Astrocyte (in vitro differentiated cells and primary cell): ENCODE data around the gene TTLL7. TPM values are rescaled to one million over a fixed set of nuclear protein-coding genes. Genes with fewer than 3 reads are reported as not detected.

Source experiments
- DNase-seq: peaks from one replicate; pipeline ENCODE4 v3.0.0-alpha.2; 2010; ENCODE audit warnings: low read depth
- FAIRE-seq: peaks from 2 replicates; lab custom pipeline; 2011; peaks lifted over from hg19 to GRCh38; lab: Jason Lieb, UNC
- H2AFZ ChIP-seq: 2 replicates; pipeline ENCODE4 v1.6.0; 2012; ENCODE audit warnings: low read depth, low read length, inconsistent platforms
- H3K27ac ChIP-seq: 2 replicates; pipeline ENCODE4 v1.5.1; 2011; ENCODE audit warnings: low read depth, low read length, inconsistent platforms
- H3K27me3 ChIP-seq: 2 replicates; pipeline ENCODE4 v1.6.0; 2011; ENCODE audit warnings: low read length, inconsistent platforms; ENCODE audit not compliant: insufficient read depth
- H3K36me3 ChIP-seq: 2 replicates; pipeline ENCODE4 v1.5.1; 2011; ENCODE audit warnings: low read length, inconsistent platforms; ENCODE audit not compliant: insufficient read depth
- H3K4me1 ChIP-seq: 2 replicates; pipeline ENCODE4 v1.5.1; 2011; ENCODE audit warnings: low read length, inconsistent platforms; ENCODE audit not compliant: insufficient read depth
- H3K4me2 ChIP-seq: 2 replicates; pipeline ENCODE4 v1.6.0; 2012; ENCODE audit warnings: low read length, inconsistent platforms
- H3K4me3 ChIP-seq: 2 replicates; pipeline ENCODE4 v1.5.1; 2011; ENCODE audit warnings: low read depth, mild to moderate bottlenecking, low read length, inconsistent platforms; ENCODE audit not compliant: insufficient read depth
- H3K79me2 ChIP-seq: 2 replicates; pipeline ENCODE4 v1.6.0; 2012; ENCODE audit warnings: mild to moderate bottlenecking, low read length, inconsistent platforms; ENCODE audit not compliant: insufficient read depth
- H3K9ac ChIP-seq: 2 replicates; pipeline ENCODE4 v1.6.0; 2012; ENCODE audit warnings: mild to moderate bottlenecking, low read length, inconsistent platforms
- H3K9me3 ChIP-seq: 2 replicates; pipeline ENCODE4 v1.5.1; 2012; ENCODE audit warnings: low read depth, mild to moderate bottlenecking, low read length, inconsistent platforms; ENCODE audit not compliant: insufficient read depth
- H4K20me1 ChIP-seq: 2 replicates; pipeline ENCODE4 v1.6.0; 2012; ENCODE audit warnings: low read length, inconsistent platforms; ENCODE audit not compliant: insufficient read depth
- H3K27ac Mint-ChIP-seq: one replicate; pipeline ENCODE4 v1.8.0; 2021; ENCODE audit warnings: mild to moderate bottlenecking, mixed read lengths; ENCODE audit not compliant: unreplicated experiment
- H3K27me3 Mint-ChIP-seq: one replicate; pipeline ENCODE4 v1.8.0; 2021; ENCODE audit warnings: low read depth, mixed read lengths; ENCODE audit not compliant: unreplicated experiment
- H3K36me3 Mint-ChIP-seq: one replicate; pipeline ENCODE4 v1.8.0; 2021; ENCODE audit warnings: low read depth, mixed read lengths; ENCODE audit not compliant: unreplicated experiment
- H3K4me1 Mint-ChIP-seq: one replicate; pipeline ENCODE4 v1.8.0; 2021; ENCODE audit warnings: low read depth, mixed read lengths; ENCODE audit not compliant: unreplicated experiment
- H3K4me3 Mint-ChIP-seq: one replicate; pipeline ENCODE4 v1.8.0; 2021; ENCODE audit warnings: mild to moderate bottlenecking, moderate library complexity, mixed read lengths; ENCODE audit not compliant: unreplicated experiment
- H3K9me3 Mint-ChIP-seq: one replicate; pipeline ENCODE4 v1.8.0; 2021; ENCODE audit warnings: mild to moderate bottlenecking, mixed read lengths; ENCODE audit not compliant: unreplicated experiment
- EZH2 ChIP-seq: IDR thresholded peaks from 2 replicates; pipeline ENCODE4 v1.6.1; 2012; ENCODE audit warnings: mild to moderate bottlenecking, low read length, inconsistent platforms; ENCODE audit not compliant: insufficient read depth
- total RNA-seq: library from RNA; stranded (reverse); gene quantifications from 2 replicates; pipeline ENCODE4 v1.2.1, GENCODE V29; 2021
- TF ChIP-seq, protein P1 (sequence below): IDR thresholded peaks from 2 replicates; pipeline ENCODE4 v1.5.1; 2011; ENCODE audit warnings: low read depth, mild to moderate bottlenecking, inconsistent platforms, low read length, moderate library complexity; ENCODE audit not compliant: insufficient read depth

Gene TTLL7
- total RNA-seq, 1 donor from 2014 or later = 28.5 TPM

DNA sequence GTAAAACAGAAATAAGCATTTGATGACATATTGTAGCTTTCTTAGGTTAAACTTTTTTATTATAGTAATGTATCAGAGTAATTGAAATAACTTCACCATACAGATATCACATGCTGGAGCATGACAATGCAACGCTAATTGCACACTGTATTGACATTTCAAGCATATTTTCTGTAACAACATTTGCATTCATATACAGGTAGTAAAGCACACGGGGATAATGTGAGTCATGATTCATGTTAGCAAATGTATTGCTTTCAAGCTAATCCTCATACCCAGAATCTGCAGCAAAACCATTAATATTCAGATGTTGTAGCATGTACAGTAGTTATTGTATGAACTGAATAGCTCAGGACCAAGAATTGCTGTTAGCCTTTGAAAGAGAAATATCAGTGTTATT, 133.9 kb downstream of the TTLL7 start:
- Histone ChIP-seq H3K27me3 (no peaks in the 10 kb centered on the region), H3K36me3 (no peaks in the 10 kb centered on the region), H3K4me2 (no peak overlapping the region), H4K20me1 (no peaks in the 10 kb centered on the region), H3K9me3 (no peaks in the 10 kb centered on the region), H3K27ac (no peak overlapping the region), H3K79me2 (no peaks in the 10 kb centered on the region), H2AFZ (no peak overlapping the region), H3K4me3 (no peak overlapping the region), H3K4me1 (no peaks in the 10 kb centered on the region), H3K9ac (no peak overlapping the region)
- H3K36me3 Mint-ChIP-seq = no peaks in the 10 kb centered on the region
- no peaks in the 10 kb centered on the region for H3K9me3 Mint-ChIP-seq
- no peak overlapping the region for H3K4me3 Mint-ChIP-seq
- peaks cover 2% of the 10 kb centered on the region for H3K27me3 Mint-ChIP-seq
- peak; percentile 26 for FAIRE-seq
- no peaks in the 10 kb centered on the region for H3K4me1 Mint-ChIP-seq
- TF ChIP-seq, protein P1, sequence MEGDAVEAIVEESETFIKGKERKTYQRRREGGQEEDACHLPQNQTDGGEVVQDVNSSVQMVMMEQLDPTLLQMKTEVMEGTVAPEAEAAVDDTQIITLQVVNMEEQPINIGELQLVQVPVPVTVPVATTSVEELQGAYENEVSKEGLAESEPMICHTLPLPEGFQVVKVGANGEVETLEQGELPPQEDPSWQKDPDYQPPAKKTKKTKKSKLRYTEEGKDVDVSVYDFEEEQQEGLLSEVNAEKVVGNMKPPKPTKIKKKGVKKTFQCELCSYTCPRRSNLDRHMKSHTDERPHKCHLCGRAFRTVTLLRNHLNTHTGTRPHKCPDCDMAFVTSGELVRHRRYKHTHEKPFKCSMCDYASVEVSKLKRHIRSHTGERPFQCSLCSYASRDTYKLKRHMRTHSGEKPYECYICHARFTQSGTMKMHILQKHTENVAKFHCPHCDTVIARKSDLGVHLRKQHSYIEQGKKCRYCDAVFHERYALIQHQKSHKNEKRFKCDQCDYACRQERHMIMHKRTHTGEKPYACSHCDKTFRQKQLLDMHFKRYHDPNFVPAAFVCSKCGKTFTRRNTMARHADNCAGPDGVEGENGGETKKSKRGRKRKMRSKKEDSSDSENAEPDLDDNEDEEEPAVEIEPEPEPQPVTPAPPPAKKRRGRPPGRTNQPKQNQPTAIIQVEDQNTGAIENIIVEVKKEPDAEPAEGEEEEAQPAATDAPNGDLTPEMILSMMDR = no peak
- no peak for TF ChIP-seq EZH2
- no peak for DNase-seq
- H3K27ac Mint-ChIP-seq = no peak overlapping the region

DNA sequence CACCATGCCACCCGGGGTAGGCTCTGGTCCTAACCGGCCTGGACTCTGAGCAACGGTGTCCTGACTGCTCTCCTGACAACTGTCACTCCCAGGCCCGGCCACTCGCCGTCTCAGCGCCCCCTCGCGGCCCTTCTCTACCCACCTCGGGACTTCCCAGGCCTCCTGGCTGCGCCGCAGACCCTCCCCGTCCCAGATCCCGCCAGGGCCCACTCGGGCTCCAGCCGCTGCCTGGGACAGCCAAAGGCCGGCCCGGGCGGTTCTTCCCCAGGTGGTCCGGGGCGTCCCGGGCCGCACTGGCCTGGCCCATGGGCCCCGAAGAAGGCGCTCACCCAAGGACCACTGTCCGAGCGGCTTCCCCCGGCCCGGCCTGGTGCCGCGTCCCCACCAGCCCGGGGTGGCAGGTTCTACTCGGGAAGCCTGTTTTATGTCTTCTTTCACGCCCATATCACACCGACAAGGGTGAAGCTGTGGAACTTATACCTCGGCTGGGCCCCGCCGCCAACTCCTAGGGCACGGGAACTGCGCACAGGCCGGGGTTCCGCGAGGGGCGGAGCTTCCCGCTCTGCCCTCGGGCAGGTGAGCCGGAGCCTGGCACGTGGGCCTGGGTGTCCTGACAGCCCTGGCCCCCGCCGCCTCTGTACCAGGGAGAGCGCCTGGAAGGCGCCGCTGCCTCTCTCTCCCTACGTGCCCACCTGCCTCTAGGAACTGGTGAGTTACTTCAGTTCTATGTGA, 138.3 kb downstream of the TTLL7 start:
- no peaks in the 10 kb centered on the region for H3K9me3 ChIP-seq
- Mint-ChIP-seq H3K27me3 (peaks cover 2% of the 10 kb centered on the region), H3K36me3 (no peaks in the 10 kb centered on the region), H3K4me1 (no peaks in the 10 kb centered on the region), H3K4me3 (no peak overlapping the region), H3K27ac (no peak overlapping the region), H3K9me3 (no peaks in the 10 kb centered on the region)
- H3K36me3 ChIP-seq = no peaks in the 10 kb centered on the region
- no peaks in the 10 kb centered on the region for H4K20me1 ChIP-seq
- no peaks in the 10 kb centered on the region for H3K27me3 ChIP-seq
- H3K4me1 ChIP-seq = no peaks in the 10 kb centered on the region
- peak overlapping the region; percentile 86 for H3K4me2 ChIP-seq
- H2AFZ ChIP-seq = peak overlapping the region; percentile 85
- peak overlapping the region; percentile 51 for H3K4me3 ChIP-seq
- DNase-seq = peak; percentile 1
- peak overlapping the region; percentile 70 for H3K9ac ChIP-seq
- TF ChIP-seq EZH2 = no peak
- TF ChIP-seq, protein P1 = peak; percentile 25
- no peak overlapping the region for H3K27ac ChIP-seq
- FAIRE-seq = no peak
- H3K79me2 ChIP-seq = no peaks in the 10 kb centered on the region

DNA sequence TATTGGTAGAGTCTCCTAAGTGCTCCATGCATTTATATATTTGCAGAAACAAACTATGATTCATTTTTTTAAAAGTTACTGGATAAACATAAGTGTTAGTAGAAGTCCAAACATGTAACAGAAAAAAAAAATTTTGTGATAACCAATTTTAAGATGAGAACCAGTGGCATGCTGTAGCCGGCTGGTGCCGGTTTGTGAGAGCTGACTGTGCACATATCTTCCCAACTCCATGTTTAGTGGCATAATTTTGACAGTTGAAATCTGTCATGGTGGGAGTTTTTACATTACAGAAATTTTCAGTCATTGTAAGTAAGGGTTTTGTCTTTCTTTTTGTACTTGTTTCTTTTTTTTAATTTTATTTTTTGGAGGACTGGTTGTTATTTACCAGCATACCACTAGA, 141.2 kb downstream of the TTLL7 start:
- no peak overlapping the region for H3K9ac ChIP-seq
- H3K27ac ChIP-seq = no peak overlapping the region
- H3K9me3 ChIP-seq = no peaks in the 10 kb centered on the region
- Mint-ChIP-seq H3K36me3 (no peaks in the 10 kb centered on the region), H3K4me1 (no peaks in the 10 kb centered on the region), H3K4me3 (no peak overlapping the region), H3K27me3 (peaks cover 2% of the 10 kb centered on the region), H3K27ac (no peak overlapping the region), H3K9me3 (no peaks in the 10 kb centered on the region)
- FAIRE-seq (no peak), DNase-seq (no peak)
- no peaks in the 10 kb centered on the region for H3K27me3 ChIP-seq
- H3K79me2 ChIP-seq = no peaks in the 10 kb centered on the region
- no peak overlapping the region for H3K4me3 ChIP-seq
- H2AFZ ChIP-seq = no peak overlapping the region
- no peaks in the 10 kb centered on the region for H3K36me3 ChIP-seq
- TF ChIP-seq, protein P1 = no peak
- no peak for TF ChIP-seq EZH2
- no peak overlapping the region for H3K4me2 ChIP-seq
- H3K4me1 ChIP-seq = no peaks in the 10 kb centered on the region
- no peaks in the 10 kb centered on the region for H4K20me1 ChIP-seq
